Fibroblast of the aortic adventitia (primary cell): ENCODE data around the gene NFE2. TPM values are rescaled to one million over a fixed set of nuclear protein-coding genes. Genes with fewer than 3 reads are reported as not detected.
"Not testable (repeated sequence)": the region's sequence is repeated elsewhere in the genome, so short reads cannot be mapped to it uniquely, and the experiment has no call there.

Experiments
- DNase-seq: peaks from one replicate; pipeline ENCODE4 v3.0.0-alpha.2; 2010; ENCODE audit warnings: low read depth
- H3K4me3 ChIP-seq: 2 replicates; pipeline ENCODE4 v1.5.1; 2011; ENCODE audit warnings: low read depth, mild to moderate bottlenecking, control low read depth, low read length, moderate library complexity
- CTCF ChIP-seq: IDR thresholded peaks from 2 replicates; pipeline ENCODE4 v1.5.1; 2011; ENCODE audit warnings: mild to moderate bottlenecking, low read length, control low read depth, inconsistent platforms; ENCODE audit not compliant: insufficient read depth
- total RNA-seq: library from RNA; depleted of rRNA; stranded (reverse); fragments of >200 nt; gene quantifications from 2 replicates; pipeline ENCODE4 v1.2.3, GENCODE V29; 2012; ENCODE audit warnings: low replicate concordance

The NFE2 gene
- total RNA-seq, 1 donor = not detected

GRCh38 chr12:54328595-54329337 is 28.0 kb upstream of the NFE2 start:
- TF ChIP-seq CTCF = no peak
- DNase-seq = no peak
- H3K4me3 ChIP-seq = no peak overlapping the region

GRCh38 chr12:54325442-54326109 is 24.8 kb upstream of the NFE2 start:
- DNase-seq = not testable (repeated sequence)
- peak overlapping the region; percentile 93 for H3K4me3 ChIP-seq

- DNase-seq = peak; percentile 100
- TF ChIP-seq CTCF = peak; percentile 79
- H3K4me3 ChIP-seq = peak within 1 kb of the TSS; percentile 93
Observed at GRCh38 chr12:54324617-54325441, 24.0 kb upstream of the NFE2 start, which contains the start of gene COPZ1. TSS of gene COPZ1 (plus strand) at chr12:54325131. CDS start at chr12:54325164, 33 bp downstream.

- TF ChIP-seq CTCF = no peak
- no peak overlapping the region for H3K4me3 ChIP-seq
- no peak for DNase-seq
Observed at GRCh38 chr12:54321363-54321762, 20.5 kb upstream of the NFE2 start.

GRCh38 chr12:54312309-54312708 is 11.5 kb upstream of the NFE2 start:
- DNase-seq, H3K4me3 ChIP-seq: not testable (repeated sequence)

GRCh38 chr12:54311051-54311450 is 10.2 kb upstream of the NFE2 start:
- no peak for TF ChIP-seq CTCF
- DNase-seq = no peak

GRCh38 chr12:54306925-54307741 is 6.3 kb upstream of the NFE2 start:
- H3K4me3 ChIP-seq = no peak overlapping the region
- DNase-seq = peak; percentile 90
- no peak for TF ChIP-seq CTCF

More at GRCh38 chr12:54311051-54311450, 10.2 kb upstream of the NFE2 start:
- H3K4me3 ChIP-seq = no peak overlapping the region
